MM.1S (cell line): Measurements from ENCODE around the gene MAML3.
A peak's percentile ranks its signal among the peaks of the same experiment; 100 is the strongest.

Experiments
- DNase-seq: peaks from one replicate; pipeline ENCODE4 v3.0.0-alpha.2; 2015
- H2AFZ ChIP-seq: fragments of 300-600 bp; sonication (generic); 2 replicates; pipeline ENCODE4 v1.6.0; 2016; ENCODE audit warnings: antibody characterized with exemption, low read length
- H3F3A ChIP-seq: fragments of 300-600 bp; sonication (generic); 2 replicates; pipeline ENCODE4 v1.6.1; 2016; ENCODE audit warnings: mild to moderate bottlenecking, antibody characterized with exemption, low read length, moderate library complexity, mixed read lengths; ENCODE audit not compliant: insufficient read depth
- H3K27ac ChIP-seq: fragments of 300-600 bp; sonication (generic); 2 replicates; pipeline ENCODE4 v1.5.1; 2016; ENCODE audit warnings: mild to moderate bottlenecking, low read length
- H3K27me3 ChIP-seq: fragments of 300-600 bp; sonication (generic); replicated peaks from 2 replicates; pipeline ENCODE4 v1.6.0; 2016; ENCODE audit warnings: low read length; ENCODE audit not compliant: insufficient read depth
- H3K36me3 ChIP-seq: fragments of 300-600 bp; sonication (generic); replicated peaks from 2 replicates; pipeline ENCODE4 v1.6.1; 2016; ENCODE audit warnings: mild to moderate bottlenecking, low read length, mixed read lengths; ENCODE audit not compliant: insufficient read depth
- H3K4me1 ChIP-seq: fragments of 300-600 bp; sonication (generic); 2 replicates; pipeline ENCODE4 v1.6.1; 2016; ENCODE audit warnings: low read length, mixed read lengths
- H3K4me2 ChIP-seq: fragments of 300-600 bp; sonication (generic); 2 replicates; pipeline ENCODE4 v1.6.0; 2016; ENCODE audit warnings: low read depth, low read length
- H3K4me3 ChIP-seq: fragments of 300-600 bp; sonication (generic); 2 replicates; pipeline ENCODE4 v1.5.1; 2016; ENCODE audit warnings: low read length, mixed read lengths
- H3K79me2 ChIP-seq: fragments of 300-600 bp; sonication (generic); 2 replicates; pipeline ENCODE4 v1.6.1; 2016; ENCODE audit warnings: mixed run types, low read length, mixed read lengths
- H3K9ac ChIP-seq: fragments of 300-600 bp; sonication (generic); 2 replicates; pipeline ENCODE4 v1.6.1; 2016; ENCODE audit warnings: low read length, mixed read lengths
- H3K9me2 ChIP-seq: fragments of 300-600 bp; sonication (generic); replicated peaks from 2 replicates; pipeline ENCODE4 v1.6.1; 2016; ENCODE audit warnings: mild to moderate bottlenecking, low read length, mixed read lengths; ENCODE audit not compliant: insufficient read depth
- H3K9me3 ChIP-seq: fragments of 300-600 bp; sonication (generic); replicated peaks from 2 replicates; pipeline ENCODE4 v1.6.1; 2016; ENCODE audit warnings: mild to moderate bottlenecking, low read length, mixed read lengths; ENCODE audit not compliant: insufficient read depth
- H4K20me1 ChIP-seq: fragments of 300-600 bp; sonication (generic); 2 replicates; pipeline ENCODE4 v1.6.1; 2016; ENCODE audit warnings: mild to moderate bottlenecking, low read length, moderate library complexity, mixed read lengths; ENCODE audit not compliant: insufficient read depth
- EZH2 ChIP-seq: fragments of 300-600 bp; sonication (generic); optimal IDR thresholded peaks from 2 replicates; pipeline ENCODE3; 2017; ENCODE audit warnings: low read depth, mild to moderate bottlenecking, antibody characterized with exemption, low read length, mixed read lengths
- EZH2phosphoT487 ChIP-seq: fragments of 300-600 bp; sonication (generic); IDR thresholded peaks from 2 replicates; pipeline ENCODE4 v1.6.1; 2018; ENCODE audit warnings: antibody characterized with exemption, low read length
- TF ChIP-seq, protein P1 (sequence below): fragments of 300-600 bp; sonication (generic); IDR thresholded peaks from 2 replicates; pipeline ENCODE4 v1.5.1; 2016; ENCODE audit warnings: antibody characterized with exemption, low read length, mixed read lengths

The MAML3 gene

DNA sequence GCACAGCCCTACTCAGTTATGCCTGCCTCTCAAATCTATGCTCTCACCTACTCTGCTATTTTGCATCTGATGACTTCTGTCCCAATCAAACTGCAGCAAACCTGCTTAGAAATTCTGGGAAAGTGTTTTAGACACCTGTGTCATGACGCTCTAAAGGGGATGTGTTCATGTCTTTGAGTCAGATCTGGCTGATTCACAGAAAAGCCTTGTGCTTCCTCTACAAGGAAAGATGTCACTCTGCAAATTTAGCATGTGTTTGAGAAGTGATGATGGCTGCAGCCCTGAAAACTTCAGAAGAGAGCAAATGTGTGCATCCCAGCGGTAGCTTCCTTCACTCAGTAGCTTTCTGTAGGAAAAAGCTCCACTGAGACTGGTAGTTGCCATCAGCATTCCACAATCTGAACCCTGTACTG lies 253.0 kb downstream of the MAML3 start:
- Histone ChIP-seq H3K4me3 (no peak overlapping the region), H3K27me3 (no peaks in the 10 kb centered on the region), H2AFZ (no peak overlapping the region), H3K9me2 (no peaks in the 10 kb centered on the region), H3K4me2 (no peak overlapping the region), H3F3A (no peaks in the 10 kb centered on the region), H3K36me3 (no peaks in the 10 kb centered on the region), H3K79me2 (no peaks in the 10 kb centered on the region), H3K9me3 (no peaks in the 10 kb centered on the region), H4K20me1 (no peaks in the 10 kb centered on the region), H3K27ac (no peak overlapping the region), H3K4me1 (no peaks in the 10 kb centered on the region; the same call in 1 of the 2 replicates), H3K9ac (no peak overlapping the region)
- DNase-seq = no peak
- TF ChIP-seq EZH2phosphoT487 (no peak), EZH2 (no peak)
- TF ChIP-seq, protein P1, sequence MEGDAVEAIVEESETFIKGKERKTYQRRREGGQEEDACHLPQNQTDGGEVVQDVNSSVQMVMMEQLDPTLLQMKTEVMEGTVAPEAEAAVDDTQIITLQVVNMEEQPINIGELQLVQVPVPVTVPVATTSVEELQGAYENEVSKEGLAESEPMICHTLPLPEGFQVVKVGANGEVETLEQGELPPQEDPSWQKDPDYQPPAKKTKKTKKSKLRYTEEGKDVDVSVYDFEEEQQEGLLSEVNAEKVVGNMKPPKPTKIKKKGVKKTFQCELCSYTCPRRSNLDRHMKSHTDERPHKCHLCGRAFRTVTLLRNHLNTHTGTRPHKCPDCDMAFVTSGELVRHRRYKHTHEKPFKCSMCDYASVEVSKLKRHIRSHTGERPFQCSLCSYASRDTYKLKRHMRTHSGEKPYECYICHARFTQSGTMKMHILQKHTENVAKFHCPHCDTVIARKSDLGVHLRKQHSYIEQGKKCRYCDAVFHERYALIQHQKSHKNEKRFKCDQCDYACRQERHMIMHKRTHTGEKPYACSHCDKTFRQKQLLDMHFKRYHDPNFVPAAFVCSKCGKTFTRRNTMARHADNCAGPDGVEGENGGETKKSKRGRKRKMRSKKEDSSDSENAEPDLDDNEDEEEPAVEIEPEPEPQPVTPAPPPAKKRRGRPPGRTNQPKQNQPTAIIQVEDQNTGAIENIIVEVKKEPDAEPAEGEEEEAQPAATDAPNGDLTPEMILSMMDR = no peak

DNA sequence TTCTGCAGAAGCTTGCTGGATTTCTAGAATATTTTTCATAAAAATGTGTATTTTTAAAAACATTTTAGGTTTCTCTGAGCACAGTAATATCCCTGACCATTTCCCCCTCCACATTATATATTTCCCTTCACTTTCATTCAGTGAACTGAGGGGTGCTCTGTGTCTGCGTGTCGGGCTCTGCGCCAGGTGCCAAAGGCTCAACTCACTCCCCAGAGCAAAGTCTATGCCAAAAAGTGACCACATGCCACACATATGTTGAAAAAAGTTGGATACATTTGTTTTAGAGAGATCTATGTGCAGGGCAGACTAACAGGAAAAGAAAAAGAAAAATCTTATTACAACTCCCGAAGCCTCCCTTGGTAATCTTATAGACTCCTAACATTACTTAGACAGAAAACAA lies 254.6 kb downstream of the MAML3 start:
- TF ChIP-seq EZH2phosphoT487 (no peak), EZH2 (no peak)
- TF ChIP-seq, protein P1 = no peak
- Histone ChIP-seq H4K20me1 (no peaks in the 10 kb centered on the region), H3K9ac (no peak overlapping the region), H3K36me3 (no peaks in the 10 kb centered on the region), H3K4me1 (no peaks in the 10 kb centered on the region; the same call in 1 of the 2 replicates), H3K4me3 (no peak overlapping the region), H3K9me3 (no peaks in the 10 kb centered on the region), H3F3A (no peaks in the 10 kb centered on the region), H3K79me2 (no peaks in the 10 kb centered on the region), H2AFZ (no peak overlapping the region), H3K27ac (no peak overlapping the region), H3K4me2 (no peak overlapping the region), H3K9me2 (no peaks in the 10 kb centered on the region), H3K27me3 (no peaks in the 10 kb centered on the region)
- DNase-seq = no peak

DNA sequence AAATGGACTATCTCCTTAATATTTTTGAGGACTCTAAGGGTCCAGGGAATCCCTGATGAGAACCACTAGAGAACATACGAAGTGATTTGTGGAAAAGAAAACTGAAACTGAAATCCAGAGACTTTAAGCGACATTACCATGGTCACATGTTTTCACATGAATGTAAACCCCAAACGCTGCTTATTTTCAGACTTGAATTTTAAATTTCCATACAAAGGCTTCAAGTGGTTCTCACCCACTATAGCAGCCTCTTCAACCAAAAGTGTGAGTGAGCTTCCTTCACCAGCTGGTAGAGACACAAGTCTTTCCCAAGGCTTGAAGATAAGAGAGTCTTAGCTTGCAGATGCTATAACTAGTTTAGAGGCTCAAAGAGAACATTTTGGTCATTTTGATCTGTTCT lies 255.7 kb downstream of the MAML3 start:
- H4K20me1 ChIP-seq = no peaks in the 10 kb centered on the region
- H3K4me3 ChIP-seq = peak overlapping the region; percentile 38
- H2AFZ ChIP-seq = peak overlapping the region; percentile 65
- no peaks in the 10 kb centered on the region for H3K27me3 ChIP-seq
- H3K79me2 ChIP-seq = no peaks in the 10 kb centered on the region
- no peaks in the 10 kb centered on the region for H3K9me3 ChIP-seq
- DNase-seq = peak; percentile 60
- no peaks in the 10 kb centered on the region for H3K9me2 ChIP-seq
- H3K36me3 ChIP-seq = no peaks in the 10 kb centered on the region
- TF ChIP-seq EZH2 (no peak), EZH2phosphoT487 (no peak)
- TF ChIP-seq, protein P1 = no peak
- H3K4me1 ChIP-seq = no peaks in the 10 kb centered on the region; the same call in 1 of the 2 replicates
- no peak overlapping the region for H3K27ac ChIP-seq
- H3K9ac ChIP-seq = no peak overlapping the region
- H3K4me2 ChIP-seq = peak overlapping the region; percentile 62
- no peaks in the 10 kb centered on the region for H3F3A ChIP-seq
